HepG2 (cell line): Measurements from ENCODE around the gene NATD1. TPM values are rescaled to one million over a fixed set of nuclear protein-coding genes. Genes with fewer than 3 reads are reported as not detected.

Experiments
- CENPT ChIP-seq: sonication (generic); formaldehyde crosslinking; IDR thresholded peaks from 2 replicates; pipeline ENCODE4 v1.8.0; 2022; ENCODE audit warnings: low read depth, mild to moderate bottlenecking, moderate library complexity, missing genetic modification reagents
- HDAC1 ChIP-seq: sonication (generic); formaldehyde crosslinking; IDR thresholded peaks from 2 replicates; pipeline ENCODE4 v1.5.1; 2020; ENCODE audit warnings: mild to moderate bottlenecking, missing genetic modification reagents
- RAD51 ChIP-seq: fragments of 450-650 bp; IDR thresholded peaks from 2 replicates; pipeline ENCODE4 v1.6.1; 2016; ENCODE audit warnings: borderline replicate concordance
- SALL2 ChIP-seq: sonication (generic); formaldehyde crosslinking; IDR thresholded peaks from 2 replicates; pipeline ENCODE4 v1.8.1; 2023; ENCODE audit warnings: mild to moderate bottlenecking, missing genetic modification reagents, inconsistent platforms
- XRCC5 ChIP-seq: fragments of 200-400 bp; formaldehyde crosslinking; optimal IDR thresholded peaks from 2 replicates; pipeline ENCODE3; 2017; ENCODE audit warnings: mild to moderate bottlenecking, low read length
- ZNF556 ChIP-seq: sonication (generic); formaldehyde crosslinking; IDR thresholded peaks from 2 replicates; pipeline ENCODE4 v1.4.0; 2020; ENCODE audit warnings: mild to moderate bottlenecking, missing genetic modification reagents, borderline replicate concordance
- ZNF780A ChIP-seq: sonication (generic); formaldehyde crosslinking; IDR thresholded peaks from 2 replicates; pipeline ENCODE4 v1.8.0; 2022; ENCODE audit warnings: mild to moderate bottlenecking, missing genetic modification reagents, moderate library complexity
- ZNF800 ChIP-seq: sonication (generic); formaldehyde crosslinking; IDR thresholded peaks from 2 replicates; pipeline ENCODE4 v1.4.0; 2020; ENCODE audit warnings: missing genetic modification reagents
- ZSCAN31 ChIP-seq: sonication (generic); formaldehyde crosslinking; IDR thresholded peaks from 2 replicates; pipeline ENCODE4 v1.5.0; 2020; ENCODE audit warnings: low read depth, mild to moderate bottlenecking, missing genetic modification reagents
- polyA plus RNA-seq, 8 experiments: library from polyadenylated mRNA; depleted of rRNA in 3 of 8; stranded (reverse) in 7 of 8; unstranded in 1 of 8; fragments of >200 nt; fragmentation: Illumina TruSeq in 4 of 8; extraction: Trizol in 4 of 8; gene quantifications; 2 replicates each; pipeline versions ENCODE4 v1.2.1 to v1.2.3, GENCODE V29; 2011 to 2016; ENCODE audit warnings: low read depth in 4 of 8, missing spikeins in 1 of 8, mixed read lengths in 1 of 8; ENCODE audit not compliant: insufficient read depth in 1 of 8
- total RNA-seq, 5 experiments: library from RNA; depleted of rRNA; stranded (reverse); fragments of >200 nt; fragmentation: Illumina TruSeq; extraction: Trizol; gene quantifications; 2 replicates each; pipeline ENCODE4 v1.2.3, GENCODE V29; 2016; ENCODE audit warnings: low read depth in 1 of 5
- TF ChIP-seq, protein P1 (sequence below): sonication (generic); formaldehyde crosslinking; IDR thresholded peaks from one replicate; pipeline ENCODE4 v1.5.1; 2020; ENCODE audit warnings: mild to moderate bottlenecking, missing genetic modification reagents; ENCODE audit errors: not compliant biosample characterization
- TF ChIP-seq, protein P2 (sequence below): sonication (generic); formaldehyde crosslinking; IDR thresholded peaks from 2 replicates; pipeline ENCODE4 v1.5.0; 2020; ENCODE audit warnings: missing genetic modification reagents
- TF ChIP-seq, protein P3 (sequence below), 2 experiments: sonication (generic) in 1 of 2; formaldehyde crosslinking in 1 of 2; IDR thresholded peaks; 2 replicates each; pipeline versions ENCODE4 v1.5.1 to v1.6.1; 2011 to 2020; ENCODE audit warnings: borderline replicate concordance in 1 of 2, low read depth in 1 of 2, low read length in 1 of 2, mild to moderate bottlenecking in 1 of 2, missing genetic modification reagents in 1 of 2, moderate library complexity in 1 of 2

Gene NATD1
- total and polyA plus RNA-seq, 2 of the 13 experiments (the other 11 are each of a cell fraction or from before 2014, with no cell fraction given): 0.31 to 2.3 TPM

GRCh38 chr17:21286066-21286770 lies 33.0 kb upstream of the NATD1 start (continued):
- TF ChIP-seq SALL2 (CRISPR knock-in tag) (no peak), ZNF556 (CRISPR knock-in tag) (no peak), CENPT (CRISPR knock-in tag) (no peak), XRCC5 (peak; percentile 69), ZNF800 (peak; percentile 61; the same call in 1 of the 2 replicates), ZSCAN31 (CRISPR knock-in tag) (no peak), ZNF780A (CRISPR knock-in tag) (no peak), RAD51 (no peak), HDAC1 (CRISPR knock-in tag) (peak; percentile 88)
- TF ChIP-seq, protein P1, sequence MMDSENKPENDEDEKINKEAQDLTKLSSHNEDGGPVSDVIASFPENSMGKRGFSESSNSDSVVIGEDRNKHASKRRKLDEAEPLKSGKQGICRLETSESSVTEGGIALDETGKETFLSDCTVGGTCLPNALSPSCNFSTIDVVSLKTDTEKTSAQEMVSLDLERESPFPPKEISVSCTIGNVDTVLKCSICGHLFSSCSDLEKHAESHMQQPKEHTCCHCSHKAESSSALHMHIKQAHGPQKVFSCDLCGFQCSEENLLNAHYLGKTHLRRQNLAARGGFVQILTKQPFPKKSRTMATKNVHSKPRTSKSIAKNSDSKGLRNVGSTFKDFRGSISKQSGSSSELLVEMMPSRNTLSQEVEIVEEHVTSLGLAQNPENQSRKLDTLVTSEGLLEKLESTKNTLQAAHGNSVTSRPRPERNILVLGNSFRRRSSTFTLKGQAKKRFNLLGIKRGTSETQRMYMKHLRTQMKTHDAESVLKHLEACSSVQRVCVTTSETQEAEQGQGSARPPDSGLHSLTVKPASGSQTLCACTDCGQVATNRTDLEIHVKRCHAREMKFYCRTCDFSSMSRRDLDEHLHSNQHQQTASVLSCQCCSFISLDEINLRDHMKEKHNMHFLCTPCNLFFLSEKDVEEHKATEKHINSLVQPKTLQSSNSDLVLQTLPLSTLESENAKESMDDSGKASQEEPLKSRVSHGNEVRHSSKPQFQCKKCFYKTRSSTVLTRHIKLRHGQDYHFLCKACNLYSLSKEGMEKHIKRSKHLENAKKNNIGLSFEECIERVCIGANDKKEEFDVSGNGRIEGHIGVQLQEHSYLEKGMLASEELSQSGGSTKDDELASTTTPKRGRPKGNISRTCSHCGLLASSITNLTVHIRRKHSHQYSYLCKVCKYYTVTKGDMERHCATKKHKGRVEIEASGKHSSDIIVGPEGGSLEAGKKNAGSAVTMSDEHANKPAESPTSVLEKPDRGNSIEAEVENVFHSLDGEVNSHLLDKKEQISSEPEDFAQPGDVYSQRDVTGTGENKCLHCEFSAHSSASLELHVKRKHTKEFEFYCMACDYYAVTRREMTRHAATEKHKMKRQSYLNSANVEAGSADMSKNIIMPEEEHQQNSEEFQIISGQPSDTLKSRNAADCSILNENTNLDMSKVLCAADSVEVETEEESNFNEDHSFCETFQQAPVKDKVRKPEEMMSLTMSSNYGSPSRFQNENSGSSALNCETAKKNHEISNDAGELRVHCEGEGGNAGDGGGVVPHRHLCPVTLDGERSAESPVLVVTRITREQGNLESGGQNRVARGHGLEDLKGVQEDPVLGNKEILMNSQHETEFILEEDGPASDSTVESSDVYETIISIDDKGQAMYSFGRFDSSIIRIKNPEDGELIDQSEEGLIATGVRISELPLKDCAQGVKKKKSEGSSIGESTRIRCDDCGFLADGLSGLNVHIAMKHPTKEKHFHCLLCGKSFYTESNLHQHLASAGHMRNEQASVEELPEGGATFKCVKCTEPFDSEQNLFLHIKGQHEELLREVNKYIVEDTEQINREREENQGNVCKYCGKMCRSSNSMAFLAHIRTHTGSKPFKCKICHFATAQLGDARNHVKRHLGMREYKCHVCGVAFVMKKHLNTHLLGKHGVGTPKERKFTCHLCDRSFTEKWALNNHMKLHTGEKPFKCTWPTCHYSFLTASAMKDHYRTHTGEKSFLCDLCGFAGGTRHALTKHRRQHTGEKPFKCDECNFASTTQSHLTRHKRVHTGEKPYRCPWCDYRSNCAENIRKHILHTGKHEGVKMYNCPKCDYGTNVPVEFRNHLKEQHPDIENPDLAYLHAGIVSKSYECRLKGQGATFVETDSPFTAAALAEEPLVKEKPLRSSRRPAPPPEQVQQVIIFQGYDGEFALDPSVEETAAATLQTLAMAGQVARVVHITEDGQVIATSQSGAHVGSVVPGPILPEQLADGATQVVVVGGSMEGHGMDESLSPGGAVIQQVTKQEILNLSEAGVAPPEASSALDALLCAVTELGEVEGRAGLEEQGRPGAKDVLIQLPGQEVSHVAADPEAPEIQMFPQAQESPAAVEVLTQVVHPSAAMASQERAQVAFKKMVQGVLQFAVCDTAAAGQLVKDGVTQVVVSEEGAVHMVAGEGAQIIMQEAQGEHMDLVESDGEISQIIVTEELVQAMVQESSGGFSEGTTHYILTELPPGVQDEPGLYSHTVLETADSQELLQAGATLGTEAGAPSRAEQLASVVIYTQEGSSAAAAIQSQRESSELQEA (CRISPR knock-in tag): no peak
- TF ChIP-seq, protein P2, sequence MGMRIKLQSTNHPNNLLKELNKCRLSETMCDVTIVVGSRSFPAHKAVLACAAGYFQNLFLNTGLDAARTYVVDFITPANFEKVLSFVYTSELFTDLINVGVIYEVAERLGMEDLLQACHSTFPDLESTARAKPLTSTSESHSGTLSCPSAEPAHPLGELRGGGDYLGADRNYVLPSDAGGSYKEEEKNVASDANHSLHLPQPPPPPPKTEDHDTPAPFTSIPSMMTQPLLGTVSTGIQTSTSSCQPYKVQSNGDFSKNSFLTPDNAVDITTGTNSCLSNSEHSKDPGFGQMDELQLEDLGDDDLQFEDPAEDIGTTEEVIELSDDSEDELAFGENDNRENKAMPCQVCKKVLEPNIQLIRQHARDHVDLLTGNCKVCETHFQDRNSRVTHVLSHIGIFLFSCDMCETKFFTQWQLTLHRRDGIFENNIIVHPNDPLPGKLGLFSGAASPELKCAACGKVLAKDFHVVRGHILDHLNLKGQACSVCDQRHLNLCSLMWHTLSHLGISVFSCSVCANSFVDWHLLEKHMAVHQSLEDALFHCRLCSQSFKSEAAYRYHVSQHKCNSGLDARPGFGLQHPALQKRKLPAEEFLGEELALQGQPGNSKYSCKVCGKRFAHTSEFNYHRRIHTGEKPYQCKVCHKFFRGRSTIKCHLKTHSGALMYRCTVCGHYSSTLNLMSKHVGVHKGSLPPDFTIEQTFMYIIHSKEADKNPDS (CRISPR knock-in tag): 0 out of 2 replicates have a peak, but pooled peaks have one; percentile 54
- TF ChIP-seq, protein P3, sequence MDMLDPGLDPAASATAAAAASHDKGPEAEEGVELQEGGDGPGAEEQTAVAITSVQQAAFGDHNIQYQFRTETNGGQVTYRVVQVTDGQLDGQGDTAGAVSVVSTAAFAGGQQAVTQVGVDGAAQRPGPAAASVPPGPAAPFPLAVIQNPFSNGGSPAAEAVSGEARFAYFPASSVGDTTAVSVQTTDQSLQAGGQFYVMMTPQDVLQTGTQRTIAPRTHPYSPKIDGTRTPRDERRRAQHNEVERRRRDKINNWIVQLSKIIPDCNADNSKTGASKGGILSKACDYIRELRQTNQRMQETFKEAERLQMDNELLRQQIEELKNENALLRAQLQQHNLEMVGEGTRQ (IDR thresholded peaks at IDR 0.05; ENCODE audit: low read depth, low read length): no peak
- TF ChIP-seq, protein P3 (CRISPR knock-in tag; IDR thresholded peaks at IDR 0.05; ENCODE audit: borderline replicate concordance): no peak
